DMS 273 treated with DMSO at 0.1 percent for 48 hours (cell line): ENCODE data around the gene NSD2.
A peak's percentile ranks its signal among the peaks of the same experiment; 100 is the strongest.
"Not testable (repeated sequence)": the region's sequence is repeated elsewhere in the genome, so short reads cannot be mapped to it uniquely, and the experiment has no call there.

Experiments
- DNase-seq: peaks from one replicate; lab custom pipeline; 2025; lab: John Stamatoyannopoulos, UW

Gene NSD2

DNA sequence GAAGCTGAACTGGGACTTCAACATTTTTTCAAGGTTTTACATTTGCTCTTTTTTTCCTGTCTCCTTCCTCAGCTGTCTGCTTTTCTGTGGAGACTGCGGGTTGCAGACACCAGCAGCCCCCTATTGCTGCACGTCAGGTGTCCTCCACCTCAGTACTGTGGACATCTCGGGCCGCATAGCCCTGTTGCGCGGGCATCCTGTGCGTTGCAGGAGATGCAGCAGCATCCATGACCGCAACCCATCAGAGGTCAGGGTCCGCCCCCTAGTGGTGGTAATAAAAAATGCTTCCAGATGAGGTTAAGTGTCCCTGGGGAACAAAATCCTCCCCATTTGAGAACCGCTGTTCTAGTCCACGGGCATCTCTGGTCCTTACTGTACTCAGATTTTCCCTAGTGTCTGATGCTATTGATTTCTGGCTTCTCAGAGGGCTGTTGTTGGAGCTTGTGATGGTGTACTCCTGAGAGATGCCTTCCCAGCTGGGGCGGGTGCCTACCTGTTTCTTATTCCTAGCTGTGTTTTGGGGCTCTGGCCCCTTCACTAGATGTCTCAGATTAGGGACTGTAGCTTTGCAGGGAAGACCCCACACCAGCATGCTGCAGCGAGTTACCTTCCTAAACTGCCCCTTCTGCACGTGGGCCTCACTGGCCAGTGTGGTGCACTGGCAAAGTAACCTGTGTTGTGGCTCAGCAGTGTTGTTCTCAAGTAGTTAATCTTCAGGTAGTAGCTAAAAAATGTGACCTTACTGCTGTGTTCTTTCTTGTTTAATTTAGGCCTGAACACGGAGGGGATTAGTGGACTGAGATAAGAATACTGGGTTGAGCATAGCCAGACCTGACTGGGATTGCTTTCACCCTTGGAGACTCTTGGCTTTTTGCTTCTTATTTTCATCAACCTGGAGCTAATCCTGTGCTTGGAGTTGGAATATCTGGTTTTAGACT lies 28.2 kb downstream of the NSD2 start:
- DNase-seq: peak; percentile 3

DNA sequence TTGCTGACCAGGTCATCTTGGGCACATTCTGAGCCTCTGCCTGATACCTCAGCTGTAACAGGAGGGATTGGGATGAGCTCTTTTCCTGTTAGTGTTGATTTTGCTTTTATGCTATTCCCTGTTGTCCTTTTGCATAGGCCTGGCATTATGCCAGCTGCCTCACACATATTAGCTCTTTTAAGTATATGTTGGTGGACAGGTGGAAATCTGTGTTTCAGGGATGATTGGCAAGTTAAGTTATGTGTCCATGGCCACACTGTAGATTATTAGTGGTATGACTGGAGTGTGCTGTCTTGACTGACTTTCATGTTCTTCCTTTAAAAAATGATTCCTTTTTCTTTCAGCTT lies 28.9 kb downstream of the NSD2 start:
- DNase-seq: no peak

DNA sequence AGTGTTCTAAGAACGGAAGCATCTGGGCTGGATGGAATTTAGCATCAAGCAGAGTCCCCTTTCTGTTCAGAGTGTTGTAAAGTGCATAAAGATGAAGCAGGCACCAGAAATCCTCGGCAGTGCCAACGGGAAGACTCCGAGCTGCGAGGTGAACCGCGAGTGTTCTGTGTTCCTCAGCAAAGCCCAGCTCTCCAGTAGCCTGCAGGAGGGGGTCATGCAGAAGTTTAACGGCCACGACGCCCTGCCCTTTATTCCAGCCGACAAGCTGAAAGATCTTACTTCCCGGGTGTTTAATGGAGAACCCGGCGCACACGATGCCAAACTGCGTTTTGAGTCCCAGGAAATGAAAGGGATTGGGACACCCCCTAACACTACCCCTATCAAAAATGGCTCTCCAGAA lies 29.4 kb downstream of the NSD2 start:
- no peak for DNase-seq

DNA sequence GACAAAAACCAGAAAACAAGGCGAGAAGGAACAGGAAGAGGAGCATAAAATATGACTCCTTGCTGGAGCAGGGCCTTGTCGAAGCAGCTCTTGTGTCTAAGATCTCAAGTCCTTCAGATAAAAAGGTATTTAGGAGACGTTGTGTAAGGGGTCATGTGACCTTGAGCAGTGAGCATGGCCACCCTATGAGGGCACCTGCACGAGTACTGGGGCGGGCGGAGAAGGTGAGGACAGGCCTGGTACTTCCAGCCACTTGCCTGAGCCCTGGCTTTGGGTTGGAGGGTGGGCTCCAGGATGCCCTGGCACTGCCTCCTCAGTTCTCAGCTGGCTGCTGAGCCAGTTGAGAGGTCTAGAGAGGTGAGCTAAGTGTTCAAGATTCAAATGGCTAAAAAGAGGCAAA lies 29.9 kb downstream of the NSD2 start:
- no peak for DNase-seq

DNA sequence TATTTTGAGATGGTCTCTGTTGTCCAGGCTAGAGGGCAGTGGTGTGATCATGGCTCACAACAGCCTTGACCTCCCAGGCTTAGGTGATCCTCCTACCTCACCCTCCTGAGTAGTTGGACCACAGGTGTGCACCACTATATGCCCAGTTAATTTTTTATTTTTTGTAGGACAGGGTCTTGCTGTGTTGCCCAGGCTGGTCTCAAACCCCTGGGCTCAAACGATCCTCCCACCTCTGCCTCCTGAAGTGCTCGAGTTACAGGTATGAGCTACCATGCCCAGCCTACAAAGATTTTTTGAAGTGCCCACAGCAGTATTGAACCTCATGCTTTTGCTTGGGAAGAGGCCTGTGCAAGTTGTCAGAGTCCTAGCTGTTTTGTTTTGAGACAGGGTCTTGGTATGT lies 31.1 kb downstream of the NSD2 start:
- no peak for DNase-seq

DNA sequence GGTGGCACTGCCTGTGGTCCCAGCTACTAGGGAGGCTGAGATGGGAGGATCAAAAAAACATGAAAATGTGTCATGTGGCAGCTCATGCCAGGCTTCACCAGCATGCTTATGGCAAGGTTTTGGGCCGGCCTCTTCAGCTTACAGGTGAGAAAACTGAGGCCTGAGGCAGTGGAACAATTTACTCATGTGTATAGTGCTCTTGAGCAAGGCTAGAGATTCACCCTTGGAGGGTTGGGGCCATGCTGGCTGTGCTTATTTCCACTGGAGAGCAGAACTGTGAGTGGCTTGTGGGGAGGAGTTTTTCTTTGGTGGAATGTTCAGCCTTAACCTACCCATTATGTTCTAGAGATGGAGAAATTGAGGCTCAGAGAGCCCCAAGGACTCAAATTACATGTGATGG lies 31.8 kb downstream of the NSD2 start:
- DNase-seq: no peak

DNA sequence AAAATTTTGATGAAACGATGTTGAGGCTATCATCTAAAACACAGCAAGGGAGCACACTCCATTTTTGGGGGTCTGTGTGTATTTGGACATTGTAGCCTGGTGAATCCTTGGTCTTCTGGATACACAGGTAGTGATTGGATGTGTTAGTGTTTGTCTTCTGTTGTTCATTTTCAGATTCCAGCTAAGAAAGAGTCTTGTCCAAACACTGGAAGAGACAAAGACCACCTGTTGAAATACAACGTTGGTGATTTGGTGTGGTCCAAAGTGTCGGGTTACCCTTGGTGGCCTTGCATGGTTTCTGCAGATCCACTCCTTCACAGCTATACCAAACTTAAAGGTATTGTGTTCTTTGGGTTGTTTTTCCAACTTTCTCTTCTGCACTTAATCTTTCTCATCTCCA lies 32.8 kb downstream of the NSD2 start:
- DNase-seq: no peak

DNA sequence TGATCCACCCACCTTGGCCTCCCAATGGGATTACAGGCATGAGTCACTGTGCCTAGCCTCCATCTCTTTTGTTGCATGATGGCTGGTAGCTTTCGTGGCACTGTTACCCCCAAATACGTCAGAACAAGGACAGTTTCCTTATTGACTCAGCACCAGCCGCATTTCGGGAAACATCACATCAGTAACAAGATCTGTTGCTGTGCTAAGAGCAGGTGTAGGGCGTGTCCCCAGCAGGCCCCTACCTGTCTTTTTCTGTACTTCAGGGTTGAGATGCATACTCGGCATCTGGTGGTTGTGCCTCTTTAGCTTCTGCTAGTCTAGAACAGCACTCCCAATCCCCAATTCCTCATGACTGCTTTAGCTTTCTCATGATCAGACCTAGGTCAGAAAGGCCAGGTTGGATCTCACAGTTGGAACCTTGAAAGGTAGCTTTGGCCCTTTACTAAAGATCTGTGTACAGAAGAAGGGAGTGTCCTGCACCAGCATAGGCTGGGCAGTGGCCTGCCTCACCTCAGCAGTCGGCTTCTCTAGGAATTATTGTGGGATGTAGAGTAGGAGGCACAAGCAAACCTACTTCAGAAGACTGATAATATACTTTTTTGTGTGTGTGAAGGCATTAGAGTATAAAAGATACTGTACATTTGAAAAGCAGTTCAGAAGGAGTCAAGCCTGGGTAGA lies 36.8 kb downstream of the NSD2 start:
- no peak for DNase-seq

DNA sequence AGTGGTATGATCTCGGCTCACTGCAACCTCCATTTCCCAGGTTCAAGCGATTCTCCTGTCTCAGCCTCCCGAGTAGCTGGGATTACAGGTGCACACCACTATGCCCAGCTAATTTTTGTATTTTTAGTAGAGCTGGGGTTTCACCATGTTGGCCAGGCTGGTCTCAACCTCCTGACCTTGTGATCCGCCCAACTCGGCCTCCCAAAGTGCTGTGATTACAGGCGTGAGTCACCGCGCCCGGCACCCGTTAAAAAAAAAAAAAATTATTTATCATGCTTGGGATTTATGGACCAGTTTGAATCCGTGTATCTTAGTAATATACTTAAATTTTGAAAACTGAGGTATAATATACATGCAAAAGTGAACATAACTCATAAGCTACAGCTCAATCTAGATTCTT lies 38.5 kb downstream of the NSD2 start:
- not testable (repeated sequence) for DNase-seq

DNA sequence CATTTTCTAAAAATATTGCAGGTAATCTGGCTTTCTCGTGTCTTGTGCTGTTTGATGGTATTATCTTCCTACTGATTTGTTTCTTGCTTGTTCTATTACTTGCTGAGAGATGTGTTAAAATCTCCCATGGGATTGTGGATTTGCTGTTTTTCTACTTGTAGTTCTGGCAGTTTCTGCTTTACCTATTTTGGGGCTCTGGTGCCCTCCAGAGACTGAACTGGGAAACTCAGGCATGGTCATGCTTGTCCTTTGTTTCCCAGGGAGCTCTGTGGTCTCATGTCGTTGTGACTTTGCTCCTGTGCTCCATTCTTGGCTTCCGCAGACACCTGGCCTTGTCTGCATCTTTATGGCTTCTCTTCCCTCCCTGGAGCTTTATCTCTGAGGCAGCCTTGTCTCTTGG lies 39.5 kb downstream of the NSD2 start:
- no peak for DNase-seq

DNA sequence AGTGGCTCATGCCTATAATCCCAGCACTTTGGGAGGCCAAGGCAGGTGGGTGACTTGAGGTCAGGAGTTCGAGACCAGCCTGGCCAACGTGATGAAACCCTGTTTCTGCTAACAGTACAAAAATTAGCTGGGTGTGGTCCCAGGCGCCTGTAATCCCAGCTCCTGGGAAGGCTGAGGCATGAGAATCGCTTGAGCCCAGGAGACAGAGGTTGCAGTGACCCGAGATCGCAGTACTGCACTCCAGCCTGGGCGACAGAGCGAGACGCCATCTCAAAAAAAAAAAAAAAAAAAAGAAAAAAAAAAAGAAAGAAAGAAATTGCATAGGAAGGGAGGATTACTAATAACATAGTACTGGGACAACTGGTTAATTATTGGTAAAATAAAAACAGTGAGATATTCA lies 40.1 kb downstream of the NSD2 start:
- not testable (repeated sequence) for DNase-seq

DNA sequence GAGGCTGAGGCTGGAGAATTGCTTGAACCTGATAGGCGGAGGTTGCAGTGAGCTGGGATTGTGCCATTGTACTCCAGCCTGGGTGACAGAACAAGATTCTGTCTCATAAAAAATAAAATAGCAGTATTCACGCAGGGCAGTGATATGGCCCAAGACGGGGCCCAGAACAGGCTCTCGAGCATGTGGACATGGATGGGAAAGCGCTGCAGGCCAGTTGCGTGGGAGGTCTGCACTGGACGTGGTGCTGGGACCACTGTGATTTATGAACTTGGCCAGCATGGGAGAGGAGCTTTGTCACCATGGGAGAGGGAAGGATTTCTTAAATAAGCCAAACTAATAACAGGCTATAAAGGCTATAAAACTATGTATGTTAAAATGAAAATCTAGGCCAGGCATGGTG lies 51.6 kb downstream of the NSD2 start:
- DNase-seq: no peak

DNA sequence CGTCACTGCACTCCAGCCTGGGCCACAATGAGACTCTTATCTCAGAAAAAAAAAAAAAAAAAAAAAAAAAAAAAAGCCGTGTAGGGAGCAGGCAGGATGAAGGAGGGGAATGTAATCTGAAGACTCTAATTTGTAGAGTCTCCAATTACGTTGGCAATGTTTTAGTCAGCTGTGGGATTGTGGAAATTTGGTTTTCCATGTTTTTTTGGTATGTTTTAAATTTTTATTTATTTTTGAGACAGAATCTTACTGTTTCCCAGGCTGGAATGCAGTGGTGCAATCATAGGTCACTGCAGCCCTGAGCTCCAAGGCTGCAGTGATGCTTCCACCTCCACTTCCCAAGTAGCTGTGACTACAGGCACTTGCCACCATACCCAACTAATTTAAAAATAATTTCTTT lies 56.5 kb downstream of the NSD2 start:
- DNase-seq: no peak

DNA sequence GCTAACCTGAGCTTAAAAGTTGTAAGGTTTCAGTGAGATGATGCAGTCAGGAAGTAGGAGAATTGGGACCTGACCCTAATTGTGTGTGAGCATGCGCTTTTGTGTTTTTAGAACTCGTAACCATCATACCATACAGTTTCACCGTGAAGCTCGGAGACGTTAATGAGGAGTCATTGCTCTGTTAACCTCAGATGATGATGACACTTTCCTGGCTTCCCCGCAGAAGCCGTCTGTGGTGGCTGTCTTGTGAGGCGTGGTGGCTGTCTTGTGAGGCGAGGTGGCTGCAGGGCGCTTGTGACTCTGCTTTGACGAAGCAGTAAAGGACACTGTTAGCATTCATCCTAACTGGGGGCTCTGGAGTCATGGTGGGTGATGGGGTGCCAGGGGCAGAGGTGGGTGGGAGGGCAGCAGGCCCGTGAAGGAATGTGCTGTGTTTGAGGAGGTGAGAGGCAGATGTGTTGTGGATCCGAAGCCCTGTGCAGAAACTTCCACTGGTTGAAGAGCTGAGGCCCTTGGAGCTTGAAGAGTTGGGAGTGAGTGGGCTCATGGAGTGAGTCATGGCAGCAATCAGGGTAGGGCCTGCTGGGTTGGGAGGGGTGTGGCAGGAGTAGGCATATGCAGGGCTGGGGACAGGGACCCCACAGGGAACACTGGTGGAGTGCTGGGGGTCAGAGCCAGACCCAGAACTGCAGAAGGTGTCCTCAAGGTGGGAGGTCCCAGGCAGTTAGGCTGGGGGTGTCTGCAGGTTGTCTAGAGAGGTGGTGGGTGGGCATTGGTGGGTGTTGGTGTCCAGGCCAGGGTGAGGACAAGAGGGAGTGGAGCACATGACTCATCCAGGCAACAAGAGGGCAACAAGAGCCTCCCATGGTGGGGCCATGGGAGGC lies 57.4 kb downstream of the NSD2 start:
- DNase-seq: no peak

DNA sequence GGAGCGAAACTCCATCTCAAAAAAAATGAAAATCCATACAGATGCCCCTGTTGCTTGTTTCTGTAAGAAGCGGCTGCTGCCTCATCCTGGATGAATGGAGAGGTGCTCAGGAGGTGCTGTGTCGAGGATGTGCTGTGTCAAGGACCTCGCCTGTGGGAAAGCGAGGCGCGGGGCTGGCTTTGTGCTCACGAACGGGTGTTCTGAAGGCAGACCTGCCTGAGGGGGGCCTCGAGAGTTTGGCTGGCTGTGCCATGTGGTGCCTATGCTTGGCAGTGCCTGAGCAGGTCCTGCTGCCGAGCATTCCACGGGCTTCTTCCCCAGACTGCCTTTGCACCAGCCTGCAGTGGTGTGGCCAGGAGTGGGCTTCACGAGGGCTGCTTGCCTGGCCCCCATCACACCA lies 61.5 kb downstream of the NSD2 start:
- no peak for DNase-seq

DNA sequence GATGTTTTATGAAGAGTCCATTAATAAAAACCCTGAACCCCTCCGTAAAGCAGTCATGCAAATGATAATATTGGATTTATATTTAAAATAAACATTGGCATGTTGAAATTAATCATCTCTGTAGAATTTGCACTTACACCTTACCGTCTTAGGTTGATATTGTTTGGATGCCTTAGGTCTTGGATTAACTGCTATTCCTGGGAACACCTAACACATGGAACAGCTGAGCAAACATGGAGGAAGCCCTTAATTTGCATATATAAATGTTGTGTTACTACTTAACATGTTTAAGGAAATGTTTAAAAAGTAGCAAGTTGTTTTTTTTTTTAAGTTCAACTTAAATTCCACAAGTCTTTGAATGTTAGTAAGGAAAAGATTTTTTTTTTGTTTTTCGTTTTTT lies 62.5 kb downstream of the NSD2 start:
- DNase-seq: no peak

DNA sequence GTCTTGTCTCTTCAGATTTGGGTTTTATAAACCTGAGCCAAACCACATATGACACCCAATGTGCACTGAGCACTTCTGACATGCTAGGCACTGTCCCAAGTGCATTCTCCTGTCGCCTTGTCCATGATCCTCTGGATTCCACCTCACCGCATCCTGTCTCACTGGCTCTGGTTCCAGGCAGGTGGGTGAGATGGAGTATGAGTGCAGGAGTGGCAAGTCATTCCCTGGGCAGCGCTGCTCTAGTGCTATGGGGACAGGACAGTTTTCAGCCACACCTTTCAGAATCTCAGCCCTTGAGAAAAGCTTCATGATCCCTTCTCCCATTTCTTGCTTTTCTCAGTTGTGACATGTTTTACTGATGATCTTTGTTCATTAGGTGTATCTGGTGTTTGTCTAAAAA lies 66.4 kb downstream of the NSD2 start:
- DNase-seq: no peak

DNA sequence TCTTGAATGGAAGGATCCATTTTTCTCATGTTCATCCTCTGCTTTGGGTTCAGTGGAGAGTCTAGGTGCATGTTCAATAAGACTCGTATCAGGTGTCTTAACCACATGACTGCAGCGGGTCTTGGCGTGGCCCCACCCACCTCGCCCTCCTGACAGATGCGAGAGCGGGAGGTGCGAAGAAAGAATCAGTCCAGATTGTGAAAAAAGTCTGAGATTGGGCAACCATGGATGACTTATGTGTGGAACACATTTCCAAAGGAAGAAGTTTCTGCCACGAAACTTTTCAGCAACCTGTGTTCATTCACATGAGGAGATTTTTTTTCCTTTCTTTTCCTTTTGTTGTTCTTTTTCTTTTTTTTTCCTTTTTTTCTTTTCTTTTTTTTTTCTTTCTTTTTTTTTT lies 66.8 kb downstream of the NSD2 start:
- DNase-seq: no peak

DNA sequence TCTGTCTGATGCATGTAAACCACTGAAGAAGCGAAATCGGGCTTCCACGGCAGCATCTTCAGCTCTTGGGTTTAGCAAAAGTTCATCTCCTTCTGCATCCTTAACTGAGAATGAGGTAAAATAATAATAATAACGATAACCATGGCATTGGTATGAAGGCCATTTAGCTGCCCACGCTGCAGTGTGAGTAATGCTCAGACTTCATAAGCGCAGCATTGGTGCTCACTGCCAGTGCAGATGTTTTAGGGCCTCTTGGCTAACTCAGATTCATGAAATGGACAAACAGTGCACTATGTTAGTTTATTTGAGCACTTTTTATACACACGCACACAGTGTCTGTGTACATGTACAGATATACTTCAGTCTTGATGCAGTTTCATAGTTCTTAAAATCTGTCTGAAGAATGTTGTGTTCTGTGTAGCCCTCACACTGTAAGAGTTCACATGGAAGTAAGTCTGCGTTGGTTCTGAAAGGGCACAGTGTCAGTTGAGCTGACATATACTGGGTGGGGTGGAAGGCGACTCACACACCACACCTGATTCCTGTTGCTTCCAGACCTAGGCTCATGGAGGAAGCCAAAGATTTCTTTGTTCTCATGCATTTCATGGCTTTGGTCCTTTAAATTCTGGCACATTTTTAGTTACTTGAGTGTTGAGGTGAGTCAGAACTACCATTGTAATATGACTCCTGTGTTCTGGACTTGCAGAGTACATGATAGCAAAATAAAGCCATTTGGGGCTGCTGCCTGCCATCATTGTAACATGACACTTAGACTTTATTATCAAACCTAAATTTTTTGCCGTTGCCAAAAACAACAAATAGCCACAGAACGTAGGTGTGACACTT lies 68.7 kb downstream of the NSD2 start:
- DNase-seq: no peak

DNA sequence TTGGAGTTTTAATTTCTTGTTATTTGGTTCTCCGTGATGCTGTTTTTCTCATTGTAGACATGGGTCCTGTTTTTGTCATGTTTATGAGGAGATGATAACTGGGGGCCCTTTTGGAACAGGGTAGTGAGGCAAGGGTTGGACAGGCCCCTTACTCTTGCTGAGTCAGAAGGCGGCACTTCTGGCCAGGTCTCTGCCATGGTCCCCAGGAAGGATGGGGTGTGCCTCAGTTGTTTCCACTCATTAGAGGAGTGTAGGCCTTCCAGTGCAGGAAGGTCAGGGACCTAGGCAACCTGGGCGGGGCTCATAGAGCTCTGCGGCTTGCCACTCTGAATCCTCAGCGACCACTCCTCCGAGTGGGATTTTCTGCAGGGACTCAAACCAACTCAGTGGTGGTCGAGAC lies 69.4 kb downstream of the NSD2 start:
- no peak for DNase-seq

DNA sequence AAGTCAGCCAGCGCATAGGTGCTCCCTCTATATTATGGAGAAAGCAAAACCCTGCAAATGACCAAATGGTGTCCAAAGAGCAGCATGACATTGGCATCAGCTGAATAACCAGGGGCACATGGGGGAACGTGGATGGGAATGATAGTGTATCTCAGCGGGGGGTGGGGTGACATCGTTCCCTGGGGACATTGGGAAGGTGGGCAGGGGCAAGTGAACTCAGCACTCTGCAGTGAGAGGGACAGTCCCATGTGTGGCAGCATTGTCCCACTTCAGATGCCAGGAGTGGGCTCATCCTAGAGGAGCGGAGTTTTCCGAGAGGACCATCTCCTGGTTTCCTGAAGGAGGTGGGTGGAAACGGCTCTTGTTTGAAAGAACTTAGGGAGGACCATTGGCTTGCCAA lies 72.7 kb downstream of the NSD2 start:
- DNase-seq: no peak
